ENCODE measurements around the gene EIF1AX. TPM values are rescaled to one million over a fixed set of nuclear protein-coding genes. Genes with fewer than 3 reads are reported as not detected.

Gene EIF1AX
- total and polyA plus RNA-seq, 9 of the 15 experiments (the other 6 are each of a cell fraction or from before 2014, with no cell fraction given) = 54.2 to 178 (median 73.5) TPM

DNA sequence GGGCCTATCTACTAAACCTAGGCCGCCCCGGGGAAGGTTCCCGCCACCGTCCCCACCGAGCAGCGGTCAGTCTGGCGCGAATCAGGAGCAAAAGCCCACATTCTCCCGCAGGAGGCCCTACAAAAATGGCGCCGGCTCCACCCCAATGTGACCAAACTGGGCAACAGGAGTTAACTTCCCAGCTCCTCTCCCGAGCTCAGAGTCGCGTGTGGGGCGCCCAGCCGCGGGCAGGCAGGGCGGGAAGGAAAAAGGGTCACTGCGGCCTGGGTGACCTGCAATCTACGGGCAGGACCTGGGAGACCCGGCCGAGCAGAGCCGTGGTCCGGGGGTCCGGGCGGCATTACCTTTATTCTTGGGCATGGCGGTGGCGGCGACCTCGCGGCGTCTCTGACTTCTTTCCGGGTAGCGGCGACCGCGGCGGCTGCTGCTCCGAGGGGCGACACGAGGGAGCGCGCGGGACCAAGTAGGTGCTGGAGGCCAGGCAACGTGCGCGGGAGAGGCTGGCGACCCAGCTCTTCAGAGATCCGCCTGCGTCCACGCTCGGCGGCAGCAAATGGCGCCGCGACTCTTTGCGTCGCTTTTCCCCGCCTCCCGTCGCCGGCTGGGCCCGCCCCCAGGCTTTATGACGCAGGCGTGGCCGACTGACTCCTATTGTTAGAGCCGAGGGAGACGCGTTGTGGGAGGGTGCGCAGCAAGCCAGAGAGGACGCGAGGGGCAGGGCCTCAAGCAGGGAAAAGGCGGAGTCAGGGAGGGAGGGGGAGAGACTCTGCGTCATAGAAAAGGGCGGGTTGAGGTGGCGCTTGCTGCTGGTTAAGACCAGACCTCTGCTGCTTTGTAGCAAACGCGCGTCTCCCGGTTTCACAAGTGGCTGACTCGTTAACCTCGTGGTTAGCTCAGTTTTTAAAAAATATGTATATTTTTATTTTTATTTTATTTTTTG lies at the start of gene EIF1AX (continued):
- TF ChIP-seq SMAD1 (IDR thresholded peaks at IDR 0.05; ENCODE audit: low read depth, low read length, partially characterized antibody) (no peak), MCM3 (IDR thresholded peaks at IDR 0.05) (no peak), NFE2L1 (tag; IDR thresholded peaks at IDR 0.05; ENCODE audit: borderline replicate concordance, low read depth) (no peak), EGR1 (conservative IDR thresholded peaks at IDR 0.05) (no peak), STAT5B (CRISPR knock-in tag; IDR thresholded peaks at IDR 0.05) (no peak), MTA1 (IDR thresholded peaks at IDR 0.05; ENCODE audit: borderline replicate concordance) (peak; percentile 88), GTF2E2 (tag; IDR thresholded peaks at IDR 0.05) (peak; percentile 42; the same call in 1 of the 2 replicates), KHSRP (IDR thresholded peaks at IDR 0.05) (no peak), NR4A1 (CRISPR knock-in tag; IDR thresholded peaks at IDR 0.05) (no peak), NR4A1 (tag; IDR thresholded peaks at IDR 0.05) (no peak), ZBTB8A (IDR thresholded peaks at IDR 0.05; ENCODE audit: partially characterized antibody) (no peak), ZNF707 (CRISPR knock-in tag; conservative IDR thresholded peaks at IDR 0.05) (no peak), ZNF175 (CRISPR knock-in tag; IDR thresholded peaks at IDR 0.05; ENCODE audit: low read depth) (no peak), CHAMP1 (IDR thresholded peaks at IDR 0.05) (no peak), HSF4 (CRISPR knock-in tag; IDR thresholded peaks at IDR 0.05; ENCODE audit: borderline replicate concordance) (no peak), STAT5A (IDR thresholded peaks at IDR 0.05; ENCODE audit: borderline replicate concordance, low read length) (no peak), ZNF347 (CRISPR knock-in tag; IDR thresholded peaks at IDR 0.05; ENCODE audit: low read depth) (no peak), BCL6 (CRISPR knock-in tag; IDR thresholded peaks at IDR 0.05) (no peak), ZKSCAN1 (IDR thresholded peaks at IDR 0.05; ENCODE audit: low read depth, low read length) (no peak), RFX1 (IDR thresholded peaks at IDR 0.05) (no peak), NR3C1 (CRISPR knock-in tag; IDR thresholded peaks at IDR 0.05) (no peak), SUPT5H (IDR thresholded peaks at IDR 0.05) (peak; percentile 85), SMC3 (conservative IDR thresholded peaks at IDR 0.05; ENCODE audit: insufficient read depth, low read depth, low read length) (no peak), PHF8 (IDR thresholded peaks at IDR 0.05; ENCODE audit: borderline replicate concordance, low read length) (peak; percentile 55; the same call in 1 of the 2 replicates), ATF4 (CRISPR knock-in tag; IDR thresholded peaks at IDR 0.05) (no peak), BHLHE40 (IDR thresholded peaks at IDR 0.05; ENCODE audit: low read length) (no peak)
- TF ChIP-seq, protein P1, sequence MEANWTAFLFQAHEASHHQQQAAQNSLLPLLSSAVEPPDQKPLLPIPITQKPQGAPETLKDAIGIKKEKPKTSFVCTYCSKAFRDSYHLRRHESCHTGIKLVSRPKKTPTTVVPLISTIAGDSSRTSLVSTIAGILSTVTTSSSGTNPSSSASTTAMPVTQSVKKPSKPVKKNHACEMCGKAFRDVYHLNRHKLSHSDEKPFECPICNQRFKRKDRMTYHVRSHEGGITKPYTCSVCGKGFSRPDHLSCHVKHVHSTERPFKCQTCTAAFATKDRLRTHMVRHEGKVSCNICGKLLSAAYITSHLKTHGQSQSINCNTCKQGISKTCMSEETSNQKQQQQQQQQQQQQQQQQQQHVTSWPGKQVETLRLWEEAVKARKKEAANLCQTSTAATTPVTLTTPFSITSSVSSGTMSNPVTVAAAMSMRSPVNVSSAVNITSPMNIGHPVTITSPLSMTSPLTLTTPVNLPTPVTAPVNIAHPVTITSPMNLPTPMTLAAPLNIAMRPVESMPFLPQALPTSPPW (CRISPR knock-in tag; IDR thresholded peaks at IDR 0.05) = peak; percentile 78
